Embryonic facial prominence (tissue), 1 donor: ENCODE measurements around the gene SLC6A12.

Experiments used
- DNase-seq: peaks from one replicate; pipeline ENCODE4 v3.0.0-alpha.2; 2016; ENCODE audit errors: extremely low spot score

The SLC6A12 gene

GRCh38 chr12:163406-163986 is 50.5 kb downstream of the SLC6A12 start:
- DNase-seq, result no peak

- DNase-seq, result no peak
Measured at GRCh38 chr12:162467-163307, 51.3 kb downstream of the SLC6A12 start.

- no peak for DNase-seq
Measured at GRCh38 chr12:161823-162222, 52.1 kb downstream of the SLC6A12 start.

- DNase-seq, result no peak
Measured at GRCh38 chr12:160858-161257, 53.1 kb downstream of the SLC6A12 start.

- DNase-seq, result no peak
Measured at GRCh38 chr12:159156-159782, 54.7 kb downstream of the SLC6A12 start.

GRCh38 chr12:157644-158043 is 56.3 kb downstream of the SLC6A12 start:
- DNase-seq, result no peak

GRCh38 chr12:156945-157344 is 57.0 kb downstream of the SLC6A12 start:
- no peak for DNase-seq

GRCh38 chr12:155646-156045 is 58.3 kb downstream of the SLC6A12 start:
- DNase-seq, result no peak

- DNase-seq, result no peak
Measured at GRCh38 chr12:155006-155405, 59.0 kb downstream of the SLC6A12 start.

GRCh38 chr12:154058-154457 is 59.9 kb downstream of the SLC6A12 start:
- no peak for DNase-seq

- DNase-seq, result no peak
Measured at GRCh38 chr12:153080-153746, 60.7 kb downstream of the SLC6A12 start.

- no peak for DNase-seq
Measured at GRCh38 chr12:152440-152839, 61.5 kb downstream of the SLC6A12 start.

- DNase-seq, result no peak
Measured at GRCh38 chr12:151579-151978, 62.4 kb downstream of the SLC6A12 start.

GRCh38 chr12:148676-149416 is 65.1 kb downstream of the SLC6A12 start:
- no peak for DNase-seq

- no peak for DNase-seq
Measured at GRCh38 chr12:147242-147641, 66.7 kb downstream of the SLC6A12 start.

GRCh38 chr12:145369-145960 is 68.5 kb downstream of the SLC6A12 start:
- DNase-seq, result no peak

GRCh38 chr12:144650-145284 is 69.2 kb downstream of the SLC6A12 start:
- DNase-seq, result no peak

- DNase-seq, result no peak
Measured at GRCh38 chr12:143964-144649, 69.8 kb downstream of the SLC6A12 start.

- DNase-seq, result no peak
Measured at GRCh38 chr12:140162-140561, 73.8 kb downstream of the SLC6A12 start.
